Neural crest cell (in vitro differentiated cells): Measurements from ENCODE around the gene ACY1. TPM values are rescaled to one million over a fixed set of nuclear protein-coding genes. Genes with fewer than 3 reads are reported as not detected.

ENCODE experiments used
- DNase-seq: peaks from one replicate; pipeline ENCODE4 v3.0.0; 2021; ENCODE audit warnings: low read depth, mixed read lengths, low spot score
- H3K27ac Mint-ChIP-seq: one replicate; pipeline ENCODE4 v1.8.0; 2021; ENCODE audit warnings: mild to moderate bottlenecking, mixed read lengths; ENCODE audit not compliant: unreplicated experiment
- H3K27me3 Mint-ChIP-seq: 2 replicates; pipeline ENCODE4 v1.8.0; 2021; ENCODE audit warnings: low read depth, mild to moderate bottlenecking, mixed read lengths
- H3K36me3 Mint-ChIP-seq: 2 replicates; pipeline ENCODE4 v1.8.0; 2021; ENCODE audit warnings: low read depth, mild to moderate bottlenecking, mixed read lengths
- H3K4me1 Mint-ChIP-seq: 2 replicates; pipeline ENCODE4 v1.8.0; 2021; ENCODE audit warnings: mixed read lengths
- H3K4me3 Mint-ChIP-seq: one replicate; pipeline ENCODE4 v1.8.0; 2021; ENCODE audit warnings: mild to moderate bottlenecking, mixed read lengths
- H3K9me3 Mint-ChIP-seq: 2 replicates; pipeline ENCODE4 v1.8.0; 2021; ENCODE audit warnings: mixed read lengths
- total RNA-seq: library from RNA; stranded (reverse); gene quantifications from 2 replicates; pipeline ENCODE4 v1.2.1, GENCODE V29; 2021
- TF ChIP-seq, protein P1 (sequence below): fragments of 200-600 bp; sonication (generic); conservative IDR thresholded peaks from 2 replicates; pipeline ENCODE4 v1.5.0; 2021; ENCODE audit warnings: antibody characterized with exemption, mild to moderate bottlenecking

The ACY1 gene
- total RNA-seq, 1 donor from 2014 or later: 32.5 TPM

DNA sequence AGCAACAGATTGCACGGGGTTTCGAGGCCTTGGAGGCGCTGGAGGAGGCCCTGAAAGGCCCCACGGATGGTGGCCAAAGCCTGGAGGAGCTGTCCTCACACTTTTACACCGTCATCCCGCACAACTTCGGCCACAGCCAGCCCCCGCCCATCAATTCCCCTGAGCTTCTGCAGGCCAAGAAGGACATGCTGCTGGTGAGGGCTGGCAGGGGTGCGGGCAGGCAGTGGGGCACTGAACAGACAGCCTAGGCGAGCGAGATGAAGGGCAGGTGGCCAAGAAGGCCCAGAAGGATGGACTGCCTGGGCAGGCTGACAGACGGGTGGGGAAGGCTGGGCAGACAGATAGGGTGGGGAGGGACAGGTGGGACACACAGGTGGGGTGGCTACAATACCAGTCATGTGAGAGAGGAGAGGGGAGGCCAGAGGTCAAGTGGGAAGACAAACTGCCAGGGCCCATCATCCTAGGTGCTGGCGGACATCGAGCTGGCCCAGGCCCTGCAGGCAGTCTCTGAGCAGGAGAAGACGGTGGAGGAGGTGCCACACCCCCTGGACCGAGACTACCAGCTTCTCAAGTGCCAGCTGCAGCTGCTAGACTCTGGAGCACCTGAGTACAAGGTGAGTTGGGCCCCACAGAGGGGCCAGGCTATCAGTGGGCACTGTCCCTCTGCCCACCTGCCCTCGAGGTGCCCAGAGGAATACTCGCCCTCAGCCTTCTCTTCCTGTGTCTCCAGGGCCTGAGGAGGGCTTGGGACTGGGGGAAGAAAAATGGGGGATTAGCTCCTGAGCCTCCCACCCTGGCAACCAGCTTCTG is 38.1 kb upstream of the ACY1 start:
- Mint-ChIP-seq H3K4me3 (no peak overlapping the region), H3K27ac (no peak overlapping the region), H3K4me1 (peaks cover 22% of the 10 kb centered on the region), H3K36me3 (no peaks in the 10 kb centered on the region), H3K9me3 (no peaks in the 10 kb centered on the region), H3K27me3 (no peaks in the 10 kb centered on the region)
- TF ChIP-seq, protein P1, sequence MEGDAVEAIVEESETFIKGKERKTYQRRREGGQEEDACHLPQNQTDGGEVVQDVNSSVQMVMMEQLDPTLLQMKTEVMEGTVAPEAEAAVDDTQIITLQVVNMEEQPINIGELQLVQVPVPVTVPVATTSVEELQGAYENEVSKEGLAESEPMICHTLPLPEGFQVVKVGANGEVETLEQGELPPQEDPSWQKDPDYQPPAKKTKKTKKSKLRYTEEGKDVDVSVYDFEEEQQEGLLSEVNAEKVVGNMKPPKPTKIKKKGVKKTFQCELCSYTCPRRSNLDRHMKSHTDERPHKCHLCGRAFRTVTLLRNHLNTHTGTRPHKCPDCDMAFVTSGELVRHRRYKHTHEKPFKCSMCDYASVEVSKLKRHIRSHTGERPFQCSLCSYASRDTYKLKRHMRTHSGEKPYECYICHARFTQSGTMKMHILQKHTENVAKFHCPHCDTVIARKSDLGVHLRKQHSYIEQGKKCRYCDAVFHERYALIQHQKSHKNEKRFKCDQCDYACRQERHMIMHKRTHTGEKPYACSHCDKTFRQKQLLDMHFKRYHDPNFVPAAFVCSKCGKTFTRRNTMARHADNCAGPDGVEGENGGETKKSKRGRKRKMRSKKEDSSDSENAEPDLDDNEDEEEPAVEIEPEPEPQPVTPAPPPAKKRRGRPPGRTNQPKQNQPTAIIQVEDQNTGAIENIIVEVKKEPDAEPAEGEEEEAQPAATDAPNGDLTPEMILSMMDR: no peak
- no peak for DNase-seq

DNA sequence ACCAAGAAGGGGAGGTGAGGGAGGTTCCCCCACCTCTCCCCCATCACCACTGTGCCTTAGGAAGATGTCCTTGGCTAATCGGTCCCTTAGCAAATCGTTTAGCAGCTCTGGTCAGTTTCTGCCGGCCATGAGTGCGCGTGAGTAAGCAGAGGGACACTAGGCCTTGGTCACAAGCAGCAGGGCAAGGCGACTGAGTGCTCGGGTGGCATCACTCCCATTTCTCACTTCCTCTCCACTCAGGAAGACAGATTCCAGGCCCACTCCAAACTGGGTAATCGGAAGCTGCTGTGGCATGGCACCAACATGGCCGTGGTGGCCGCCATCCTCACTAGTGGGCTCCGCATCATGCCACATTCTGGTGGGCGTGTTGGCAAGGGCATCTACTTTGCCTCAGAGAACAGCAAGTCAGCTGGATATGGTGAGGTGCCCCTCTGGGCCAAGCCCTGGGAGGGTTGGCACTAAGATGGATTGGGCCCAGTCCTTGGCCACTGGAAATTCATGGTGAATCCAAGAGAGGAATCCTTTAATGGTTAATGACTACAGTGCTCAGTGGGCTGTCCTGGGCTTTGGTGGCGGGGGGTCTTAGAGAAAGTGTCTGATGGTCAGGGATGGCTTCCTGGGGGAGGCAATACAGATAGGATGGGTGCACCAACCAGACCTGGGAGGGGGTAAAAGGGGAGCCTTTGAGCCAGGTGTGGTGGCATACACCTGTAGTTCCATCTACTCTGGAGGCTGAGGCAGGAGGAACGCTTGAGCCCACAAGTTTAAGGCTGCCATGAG is 37.2 kb upstream of the ACY1 start:
- TF ChIP-seq, protein P1: no peak
- Mint-ChIP-seq H3K27ac (peak overlapping the region; percentile 12), H3K4me3 (no peak overlapping the region), H3K36me3 (no peaks in the 10 kb centered on the region), H3K27me3 (peaks cover 4% of the 10 kb centered on the region), H3K4me1 (peaks cover 13% of the 10 kb centered on the region), H3K9me3 (no peaks in the 10 kb centered on the region)
- DNase-seq: no peak

DNA sequence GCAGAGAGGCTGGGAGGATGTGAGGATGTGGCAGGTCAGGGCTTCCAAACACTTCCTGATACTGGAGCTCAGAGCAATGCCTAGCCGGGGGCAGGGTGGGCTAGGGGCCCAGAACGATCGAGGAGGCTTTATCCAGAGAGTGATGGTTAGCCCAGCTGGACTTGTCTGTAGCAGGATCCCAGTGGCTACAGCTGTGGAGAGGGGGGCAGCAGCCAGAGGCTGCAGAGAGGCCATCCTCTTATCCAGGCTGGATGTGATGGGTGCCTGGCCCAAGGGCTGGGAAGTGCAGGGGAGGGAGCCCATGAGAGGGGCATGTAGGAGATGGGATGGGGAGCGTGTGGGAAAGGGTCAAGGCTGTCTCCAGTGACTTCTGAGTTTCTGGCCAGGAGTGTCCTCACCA is 36.5 kb upstream of the ACY1 start:
- Mint-ChIP-seq H3K4me3 (no peak overlapping the region), H3K36me3 (no peaks in the 10 kb centered on the region), H3K27ac (peak overlapping the region; percentile 19), H3K27me3 (peaks cover 7% of the 10 kb centered on the region), H3K4me1 (peaks cover 9% of the 10 kb centered on the region), H3K9me3 (no peaks in the 10 kb centered on the region)
- no peak for DNase-seq
- TF ChIP-seq, protein P1: no peak

DNA sequence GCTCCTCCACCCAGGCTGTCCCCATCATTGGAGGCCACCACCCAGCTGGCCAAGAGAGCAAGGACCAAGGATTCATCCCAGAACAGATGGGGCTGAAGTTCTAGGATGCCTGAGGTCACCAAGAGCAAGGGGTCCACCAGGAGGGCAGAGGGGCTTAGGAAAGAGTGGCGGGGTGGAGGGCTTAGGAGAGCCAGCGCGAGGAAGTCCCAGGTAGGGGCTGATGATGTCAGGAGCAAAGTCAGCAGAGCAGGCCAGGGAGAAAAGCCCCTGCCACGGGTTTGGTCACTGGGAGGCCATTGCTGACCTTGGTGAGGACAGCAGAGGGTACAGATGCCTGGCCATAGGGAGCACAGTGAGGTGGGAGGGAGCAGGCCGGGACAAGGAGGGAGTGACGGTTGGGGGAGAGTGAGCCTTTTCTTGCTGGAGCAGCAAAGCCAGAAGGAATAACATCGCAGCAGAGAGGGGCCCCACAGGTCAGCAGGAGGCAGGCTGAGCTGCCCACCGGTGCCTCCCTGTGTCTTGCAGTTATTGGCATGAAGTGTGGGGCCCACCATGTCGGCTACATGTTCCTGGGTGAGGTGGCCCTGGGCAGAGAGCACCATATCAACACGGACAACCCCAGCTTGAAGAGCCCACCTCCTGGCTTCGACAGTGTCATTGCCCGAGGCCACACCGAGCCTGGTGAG is 36.0 kb upstream of the ACY1 start:
- DNase-seq: no peak
- TF ChIP-seq, protein P1: no peak
- Mint-ChIP-seq H3K4me3 (no peak overlapping the region), H3K27me3 (peaks cover 11% of the 10 kb centered on the region), H3K4me1 (peaks cover 3% of the 10 kb centered on the region), H3K27ac (no peak overlapping the region), H3K9me3 (no peaks in the 10 kb centered on the region), H3K36me3 (no peaks in the 10 kb centered on the region)

DNA sequence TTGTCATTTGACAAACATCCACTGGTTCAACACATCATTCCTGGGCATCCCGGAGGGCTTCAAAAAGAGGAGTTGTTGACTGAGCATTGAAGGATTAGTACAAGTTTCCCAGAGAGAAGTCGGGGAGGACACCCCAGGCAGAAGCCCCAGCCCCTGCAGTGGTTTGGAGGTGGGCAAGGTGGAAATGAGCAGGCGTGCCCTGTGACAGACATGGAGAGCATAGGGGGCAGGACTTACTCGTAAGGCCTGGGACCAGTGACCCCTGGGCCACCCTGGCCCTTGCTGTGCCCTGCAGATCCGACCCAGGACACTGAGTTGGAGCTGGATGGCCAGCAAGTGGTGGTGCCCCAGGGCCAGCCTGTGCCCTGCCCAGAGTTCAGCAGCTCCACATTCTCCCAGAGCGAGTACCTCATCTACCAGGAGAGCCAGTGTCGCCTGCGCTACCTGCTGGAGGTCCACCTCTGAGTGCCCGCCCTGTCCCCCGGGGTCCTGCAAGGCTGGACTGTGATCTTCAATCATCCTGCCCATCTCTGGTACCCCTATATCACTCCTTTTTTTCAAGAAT is 35.2 kb upstream of the ACY1 start:
- no peak overlapping the region for H3K4me3 Mint-ChIP-seq
- H3K36me3 Mint-ChIP-seq: no peaks in the 10 kb centered on the region
- H3K27ac Mint-ChIP-seq: no peak overlapping the region
- H3K4me1 Mint-ChIP-seq: peaks cover 2% of the 10 kb centered on the region
- TF ChIP-seq, protein P1: no peak
- no peak for DNase-seq
- H3K9me3 Mint-ChIP-seq: no peaks in the 10 kb centered on the region
- H3K27me3 Mint-ChIP-seq: peaks cover 14% of the 10 kb centered on the region
